Chondrocyte (in vitro differentiated cells): ENCODE results near the gene OR51T1. TPM values are rescaled to one million over a fixed set of nuclear protein-coding genes. Genes with fewer than 3 reads are reported as not detected.
"Not testable (repeated sequence)": the region's sequence is repeated elsewhere in the genome, so short reads cannot be mapped to it uniquely, and the experiment has no call there.

Source experiments
- DNase-seq: peaks from one replicate; pipeline ENCODE4 v3.0.0; 2021; ENCODE audit warnings: mixed read lengths, low spot score
- H3K27ac Mint-ChIP-seq: one replicate; pipeline ENCODE4 v1.8.0; 2021; ENCODE audit warnings: mild to moderate bottlenecking, moderate library complexity, mixed read lengths; ENCODE audit not compliant: unreplicated experiment
- H3K27me3 Mint-ChIP-seq: 2 replicates; pipeline ENCODE4 v1.8.0; 2021; ENCODE audit warnings: low read depth, mixed read lengths
- H3K36me3 Mint-ChIP-seq: 2 replicates; pipeline ENCODE4 v1.8.0; 2021; ENCODE audit warnings: low read depth, mixed read lengths
- H3K4me1 Mint-ChIP-seq: 2 replicates; pipeline ENCODE4 v1.8.0; 2021; ENCODE audit warnings: low read depth, mild to moderate bottlenecking, mixed read lengths
- H3K4me3 Mint-ChIP-seq: one replicate; pipeline ENCODE4 v1.8.0; 2021; ENCODE audit warnings: mild to moderate bottlenecking, moderate library complexity, mixed read lengths; ENCODE audit not compliant: unreplicated experiment
- H3K9me3 Mint-ChIP-seq: 2 replicates; pipeline ENCODE4 v1.8.0; 2021; ENCODE audit warnings: low read depth, mixed read lengths
- long read RNA-seq: library from polyadenylated mRNA; stranded (forward); transcript quantifications from one replicate; pipeline ENCODE4 v2.0.0, GENCODE V29; 2021
- total RNA-seq: library from RNA; stranded (reverse); gene quantifications from 3 replicates; pipeline ENCODE4 v1.2.1, GENCODE V29; 2021
- TF ChIP-seq, protein P1 (sequence below): fragments of 200-600 bp; sonication (generic); IDR thresholded peaks from 2 replicates; pipeline ENCODE4 v1.5.0; 2021; ENCODE audit warnings: antibody characterized with exemption, mild to moderate bottlenecking, moderate library complexity

OR51T1 gene, protein sequence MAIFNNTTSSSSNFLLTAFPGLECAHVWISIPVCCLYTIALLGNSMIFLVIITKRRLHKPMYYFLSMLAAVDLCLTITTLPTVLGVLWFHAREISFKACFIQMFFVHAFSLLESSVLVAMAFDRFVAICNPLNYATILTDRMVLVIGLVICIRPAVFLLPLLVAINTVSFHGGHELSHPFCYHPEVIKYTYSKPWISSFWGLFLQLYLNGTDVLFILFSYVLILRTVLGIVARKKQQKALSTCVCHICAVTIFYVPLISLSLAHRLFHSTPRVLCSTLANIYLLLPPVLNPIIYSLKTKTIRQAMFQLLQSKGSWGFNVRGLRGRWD
- not detected in 3 replicates for total RNA-seq
- long read RNA-seq = 0 reads

DNA sequence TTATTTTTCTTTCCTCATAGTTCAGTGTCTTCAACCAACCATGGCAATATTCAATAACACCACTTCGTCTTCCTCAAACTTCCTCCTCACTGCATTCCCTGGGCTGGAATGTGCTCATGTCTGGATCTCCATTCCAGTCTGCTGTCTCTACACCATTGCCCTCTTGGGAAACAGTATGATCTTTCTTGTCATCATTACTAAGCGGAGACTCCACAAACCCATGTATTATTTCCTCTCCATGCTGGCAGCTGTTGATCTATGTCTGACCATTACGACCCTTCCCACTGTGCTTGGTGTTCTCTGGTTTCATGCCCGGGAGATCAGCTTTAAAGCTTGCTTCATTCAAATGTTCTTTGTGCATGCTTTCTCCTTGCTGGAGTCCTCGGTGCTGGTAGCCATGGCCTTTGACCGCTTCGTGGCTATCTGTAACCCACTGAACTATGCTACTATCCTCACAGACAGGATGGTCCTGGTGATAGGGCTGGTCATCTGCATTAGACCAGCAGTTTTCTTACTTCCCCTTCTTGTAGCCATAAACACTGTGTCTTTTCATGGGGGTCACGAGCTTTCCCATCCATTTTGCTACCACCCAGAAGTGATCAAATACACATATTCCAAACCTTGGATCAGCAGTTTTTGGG is at the start of gene OR51T1:
OR51T1 (plus strand) TSS at position 41 of the 641 bp plus-strand sequence; CDS start at position 41, 0 bp downstream.
- no peak for DNase-seq
- Mint-ChIP-seq H3K27me3 (no peaks in the 10 kb centered on the region), H3K9me3 (no peaks in the 10 kb centered on the region), H3K36me3 (no peaks in the 10 kb centered on the region), H3K4me3 (no peak within 1 kb of the TSS), H3K27ac (peak within 1 kb of the TSS; percentile 69), H3K4me1 (peaks cover 19% of the 10 kb centered on the region)
- TF ChIP-seq, protein P1, sequence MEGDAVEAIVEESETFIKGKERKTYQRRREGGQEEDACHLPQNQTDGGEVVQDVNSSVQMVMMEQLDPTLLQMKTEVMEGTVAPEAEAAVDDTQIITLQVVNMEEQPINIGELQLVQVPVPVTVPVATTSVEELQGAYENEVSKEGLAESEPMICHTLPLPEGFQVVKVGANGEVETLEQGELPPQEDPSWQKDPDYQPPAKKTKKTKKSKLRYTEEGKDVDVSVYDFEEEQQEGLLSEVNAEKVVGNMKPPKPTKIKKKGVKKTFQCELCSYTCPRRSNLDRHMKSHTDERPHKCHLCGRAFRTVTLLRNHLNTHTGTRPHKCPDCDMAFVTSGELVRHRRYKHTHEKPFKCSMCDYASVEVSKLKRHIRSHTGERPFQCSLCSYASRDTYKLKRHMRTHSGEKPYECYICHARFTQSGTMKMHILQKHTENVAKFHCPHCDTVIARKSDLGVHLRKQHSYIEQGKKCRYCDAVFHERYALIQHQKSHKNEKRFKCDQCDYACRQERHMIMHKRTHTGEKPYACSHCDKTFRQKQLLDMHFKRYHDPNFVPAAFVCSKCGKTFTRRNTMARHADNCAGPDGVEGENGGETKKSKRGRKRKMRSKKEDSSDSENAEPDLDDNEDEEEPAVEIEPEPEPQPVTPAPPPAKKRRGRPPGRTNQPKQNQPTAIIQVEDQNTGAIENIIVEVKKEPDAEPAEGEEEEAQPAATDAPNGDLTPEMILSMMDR = no peak

DNA sequence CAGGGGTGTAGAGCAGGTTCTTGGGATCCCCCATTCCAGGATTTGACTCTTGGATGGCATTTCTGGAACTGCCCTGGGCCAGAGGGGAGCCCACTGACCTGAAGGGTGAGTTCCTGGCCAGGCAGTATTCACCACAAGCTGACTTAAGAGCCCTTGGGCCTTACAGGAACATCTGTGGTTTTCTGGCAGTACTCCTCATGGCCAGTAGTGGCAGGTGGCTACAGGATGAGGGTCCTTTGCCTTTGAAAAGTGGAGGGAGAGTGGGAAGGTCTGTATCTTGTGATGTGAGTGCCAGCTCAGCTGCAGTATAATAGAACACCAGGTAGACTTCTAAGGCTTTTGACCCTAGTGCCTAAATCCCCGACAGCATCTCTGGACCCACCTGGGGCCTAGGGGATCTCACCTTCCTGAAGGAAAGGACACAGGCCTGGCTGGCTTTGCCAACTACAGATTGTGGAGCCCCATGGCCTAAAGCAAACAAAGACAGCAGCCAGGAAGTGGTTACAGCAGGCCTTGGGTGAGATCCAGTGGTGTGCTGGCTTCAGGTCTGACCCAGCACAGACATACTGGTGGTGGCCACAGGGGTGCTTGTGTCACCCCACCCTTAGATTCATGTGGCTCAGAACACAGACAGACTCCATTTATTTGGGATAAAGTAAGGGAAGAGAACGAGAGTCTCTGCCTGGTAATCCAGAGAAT is 41.7 kb upstream of the OR51T1 start:
- Mint-ChIP-seq H3K27me3 (peaks cover 13% of the 10 kb centered on the region), H3K4me3 (no peak overlapping the region), H3K4me1 (no peaks in the 10 kb centered on the region), H3K27ac (no peak overlapping the region), H3K36me3 (no peaks in the 10 kb centered on the region), H3K9me3 (peaks cover 6% of the 10 kb centered on the region)
- TF ChIP-seq, protein P1 = no peak
- DNase-seq = no peak

DNA sequence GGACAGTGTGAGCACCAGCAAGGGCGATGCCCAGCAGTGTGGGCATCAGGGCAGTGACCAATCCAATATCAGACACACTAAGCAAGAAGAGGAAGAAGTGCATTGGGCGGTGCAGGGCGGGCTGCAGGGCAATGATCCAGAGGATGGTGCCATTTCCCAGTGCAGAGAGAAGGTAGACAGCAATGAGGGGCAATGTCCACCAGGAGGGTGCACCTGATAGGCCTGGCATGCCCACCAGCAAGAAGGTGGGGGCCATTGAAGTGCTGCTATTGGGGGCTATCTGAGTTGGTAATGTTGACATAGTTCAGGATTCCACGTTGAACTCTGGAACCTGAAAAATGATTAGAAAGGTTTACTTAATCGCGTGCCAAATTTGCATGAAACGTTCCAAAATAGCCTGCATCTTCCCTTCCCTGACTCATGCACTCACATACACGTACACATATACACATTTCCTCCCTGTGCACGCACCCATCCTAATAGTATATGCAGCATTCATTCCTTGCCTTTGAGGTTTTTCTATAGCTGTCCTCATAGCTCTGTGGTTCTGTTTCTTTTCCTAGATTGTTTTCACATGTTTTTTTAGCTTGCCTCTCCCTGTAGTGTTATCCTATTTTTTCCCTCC is 32.7 kb upstream of the OR51T1 start, which contains the start of gene OR51S1:
OR51S1 (minus strand) TSS at position 301 of the 625 bp plus-strand sequence; CDS start at position 301, 0 bp downstream.
- peaks cover 23% of the 10 kb centered on the region for H3K27me3 Mint-ChIP-seq
- no peak for DNase-seq
- TF ChIP-seq, protein P1 = no peak
- no peak within 1 kb of the TSS for H3K4me3 Mint-ChIP-seq
- H3K4me1 Mint-ChIP-seq = no peaks in the 10 kb centered on the region
- peaks cover 2% of the 10 kb centered on the region for H3K9me3 Mint-ChIP-seq
- H3K27ac Mint-ChIP-seq = no peak within 1 kb of the TSS
- no peaks in the 10 kb centered on the region for H3K36me3 Mint-ChIP-seq

GRCh38 chr11:4851033-4851432 is 30.7 kb upstream of the OR51T1 start:
- H3K4me1 Mint-ChIP-seq = no peaks in the 10 kb centered on the region
- DNase-seq = no peak
- no peak overlapping the region for H3K4me3 Mint-ChIP-seq
- no peaks in the 10 kb centered on the region for H3K36me3 Mint-ChIP-seq
- TF ChIP-seq, protein P1 = no peak
- H3K27me3 Mint-ChIP-seq = peaks cover 23% of the 10 kb centered on the region
- no peak overlapping the region for H3K27ac Mint-ChIP-seq
- H3K9me3 Mint-ChIP-seq = peaks cover 6% of the 10 kb centered on the region

DNA sequence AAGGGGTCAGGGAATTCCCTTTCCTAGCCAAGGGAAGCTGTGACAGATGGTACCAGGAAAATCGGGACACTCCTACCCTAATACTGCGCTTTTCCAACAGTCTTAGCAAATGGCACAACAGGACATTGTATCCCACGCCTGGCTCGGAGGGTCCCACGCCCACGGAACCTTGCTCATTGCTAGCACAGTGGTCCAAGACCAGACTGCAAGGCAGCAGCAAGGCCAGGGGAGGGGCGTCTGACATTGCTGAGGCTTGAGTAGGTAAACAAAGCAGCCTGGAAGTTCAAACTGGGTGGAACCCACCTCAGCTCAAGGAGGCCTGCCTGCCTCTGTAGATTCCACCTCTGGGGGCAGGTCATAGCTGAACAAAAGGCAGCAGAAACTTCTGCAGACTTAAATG is 27.4 kb upstream of the OR51T1 start:
- H3K4me3 Mint-ChIP-seq, H3K36me3 Mint-ChIP-seq, H3K4me1 Mint-ChIP-seq, H3K27ac Mint-ChIP-seq, H3K9me3 Mint-ChIP-seq: not testable (repeated sequence)
- peaks cover 20% of the 10 kb centered on the region for H3K27me3 Mint-ChIP-seq
- peak; percentile 62 for DNase-seq
